ENCODE measurements around the gene CDSN. TPM values are rescaled to one million over a fixed set of nuclear protein-coding genes. Genes with fewer than 3 reads are reported as not detected.

The CDSN gene
- total and polyA plus RNA-seq, 2 of the 8 experiments (the other 6 are each of a cell fraction or from before 2014, with no cell fraction given): not detected

GRCh38 chr6:31122791-31123706, 2.8 kb upstream of the CDSN start (continued):
- TF ChIP-seq, protein P1, sequence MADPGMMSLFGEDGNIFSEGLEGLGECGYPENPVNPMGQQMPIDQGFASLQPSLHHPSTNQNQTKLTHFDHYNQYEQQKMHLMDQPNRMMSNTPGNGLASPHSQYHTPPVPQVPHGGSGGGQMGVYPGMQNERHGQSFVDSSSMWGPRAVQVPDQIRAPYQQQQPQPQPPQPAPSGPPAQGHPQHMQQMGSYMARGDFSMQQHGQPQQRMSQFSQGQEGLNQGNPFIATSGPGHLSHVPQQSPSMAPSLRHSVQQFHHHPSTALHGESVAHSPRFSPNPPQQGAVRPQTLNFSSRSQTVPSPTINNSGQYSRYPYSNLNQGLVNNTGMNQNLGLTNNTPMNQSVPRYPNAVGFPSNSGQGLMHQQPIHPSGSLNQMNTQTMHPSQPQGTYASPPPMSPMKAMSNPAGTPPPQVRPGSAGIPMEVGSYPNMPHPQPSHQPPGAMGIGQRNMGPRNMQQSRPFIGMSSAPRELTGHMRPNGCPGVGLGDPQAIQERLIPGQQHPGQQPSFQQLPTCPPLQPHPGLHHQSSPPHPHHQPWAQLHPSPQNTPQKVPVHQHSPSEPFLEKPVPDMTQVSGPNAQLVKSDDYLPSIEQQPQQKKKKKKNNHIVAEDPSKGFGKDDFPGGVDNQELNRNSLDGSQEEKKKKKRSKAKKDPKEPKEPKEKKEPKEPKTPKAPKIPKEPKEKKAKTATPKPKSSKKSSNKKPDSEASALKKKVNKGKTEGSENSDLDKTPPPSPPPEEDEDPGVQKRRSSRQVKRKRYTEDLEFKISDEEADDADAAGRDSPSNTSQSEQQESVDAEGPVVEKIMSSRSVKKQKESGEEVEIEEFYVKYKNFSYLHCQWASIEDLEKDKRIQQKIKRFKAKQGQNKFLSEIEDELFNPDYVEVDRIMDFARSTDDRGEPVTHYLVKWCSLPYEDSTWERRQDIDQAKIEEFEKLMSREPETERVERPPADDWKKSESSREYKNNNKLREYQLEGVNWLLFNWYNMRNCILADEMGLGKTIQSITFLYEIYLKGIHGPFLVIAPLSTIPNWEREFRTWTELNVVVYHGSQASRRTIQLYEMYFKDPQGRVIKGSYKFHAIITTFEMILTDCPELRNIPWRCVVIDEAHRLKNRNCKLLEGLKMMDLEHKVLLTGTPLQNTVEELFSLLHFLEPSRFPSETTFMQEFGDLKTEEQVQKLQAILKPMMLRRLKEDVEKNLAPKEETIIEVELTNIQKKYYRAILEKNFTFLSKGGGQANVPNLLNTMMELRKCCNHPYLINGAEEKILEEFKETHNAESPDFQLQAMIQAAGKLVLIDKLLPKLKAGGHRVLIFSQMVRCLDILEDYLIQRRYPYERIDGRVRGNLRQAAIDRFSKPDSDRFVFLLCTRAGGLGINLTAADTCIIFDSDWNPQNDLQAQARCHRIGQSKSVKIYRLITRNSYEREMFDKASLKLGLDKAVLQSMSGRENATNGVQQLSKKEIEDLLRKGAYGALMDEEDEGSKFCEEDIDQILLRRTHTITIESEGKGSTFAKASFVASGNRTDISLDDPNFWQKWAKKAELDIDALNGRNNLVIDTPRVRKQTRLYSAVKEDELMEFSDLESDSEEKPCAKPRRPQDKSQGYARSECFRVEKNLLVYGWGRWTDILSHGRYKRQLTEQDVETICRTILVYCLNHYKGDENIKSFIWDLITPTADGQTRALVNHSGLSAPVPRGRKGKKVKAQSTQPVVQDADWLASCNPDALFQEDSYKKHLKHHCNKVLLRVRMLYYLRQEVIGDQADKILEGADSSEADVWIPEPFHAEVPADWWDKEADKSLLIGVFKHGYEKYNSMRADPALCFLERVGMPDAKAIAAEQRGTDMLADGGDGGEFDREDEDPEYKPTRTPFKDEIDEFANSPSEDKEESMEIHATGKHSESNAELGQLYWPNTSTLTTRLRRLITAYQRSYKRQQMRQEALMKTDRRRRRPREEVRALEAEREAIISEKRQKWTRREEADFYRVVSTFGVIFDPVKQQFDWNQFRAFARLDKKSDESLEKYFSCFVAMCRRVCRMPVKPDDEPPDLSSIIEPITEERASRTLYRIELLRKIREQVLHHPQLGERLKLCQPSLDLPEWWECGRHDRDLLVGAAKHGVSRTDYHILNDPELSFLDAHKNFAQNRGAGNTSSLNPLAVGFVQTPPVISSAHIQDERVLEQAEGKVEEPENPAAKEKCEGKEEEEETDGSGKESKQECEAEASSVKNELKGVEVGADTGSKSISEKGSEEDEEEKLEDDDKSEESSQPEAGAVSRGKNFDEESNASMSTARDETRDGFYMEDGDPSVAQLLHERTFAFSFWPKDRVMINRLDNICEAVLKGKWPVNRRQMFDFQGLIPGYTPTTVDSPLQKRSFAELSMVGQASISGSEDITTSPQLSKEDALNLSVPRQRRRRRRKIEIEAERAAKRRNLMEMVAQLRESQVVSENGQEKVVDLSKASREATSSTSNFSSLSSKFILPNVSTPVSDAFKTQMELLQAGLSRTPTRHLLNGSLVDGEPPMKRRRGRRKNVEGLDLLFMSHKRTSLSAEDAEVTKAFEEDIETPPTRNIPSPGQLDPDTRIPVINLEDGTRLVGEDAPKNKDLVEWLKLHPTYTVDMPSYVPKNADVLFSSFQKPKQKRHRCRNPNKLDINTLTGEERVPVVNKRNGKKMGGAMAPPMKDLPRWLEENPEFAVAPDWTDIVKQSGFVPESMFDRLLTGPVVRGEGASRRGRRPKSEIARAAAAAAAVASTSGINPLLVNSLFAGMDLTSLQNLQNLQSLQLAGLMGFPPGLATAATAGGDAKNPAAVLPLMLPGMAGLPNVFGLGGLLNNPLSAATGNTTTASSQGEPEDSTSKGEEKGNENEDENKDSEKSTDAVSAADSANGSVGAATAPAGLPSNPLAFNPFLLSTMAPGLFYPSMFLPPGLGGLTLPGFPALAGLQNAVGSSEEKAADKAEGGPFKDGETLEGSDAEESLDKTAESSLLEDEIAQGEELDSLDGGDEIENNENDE (IDR thresholded peaks at IDR 0.05; ENCODE audit: insufficient replicate concordance, low read length): no peak
- TF ChIP-seq SP4 (IDR thresholded peaks at IDR 0.05; ENCODE audit: low read length) (no peak), ZNF274 (IDR thresholded peaks at IDR 0.05; ENCODE audit: borderline replicate concordance, extremely low read depth, low read length) (no peak), NRF1 (IDR thresholded peaks at IDR 0.05; ENCODE audit: low read depth, low read length) (no peak), POLR2A (IDR thresholded peaks at IDR 0.05; ENCODE audit: control extremely low read depth in 1 of 2, low read depth in 2 of 2, low read length in 2 of 2) (no peak), KDM4A (IDR thresholded peaks at IDR 0.05; ENCODE audit: low read depth, low read length, severe bottlenecking) (no peak)

All from H1 (cell line).